DMS114 treated with DMSO at 0.1 percent for 48 hours (cell line): Measurements from ENCODE around the gene SOHLH1.

Experiments used
- DNase-seq: peaks from one replicate; lab custom pipeline; 2025; ENCODE audit not compliant: unreplicated experiment; lab: John Stamatoyannopoulos, UW

Gene SOHLH1

DNA sequence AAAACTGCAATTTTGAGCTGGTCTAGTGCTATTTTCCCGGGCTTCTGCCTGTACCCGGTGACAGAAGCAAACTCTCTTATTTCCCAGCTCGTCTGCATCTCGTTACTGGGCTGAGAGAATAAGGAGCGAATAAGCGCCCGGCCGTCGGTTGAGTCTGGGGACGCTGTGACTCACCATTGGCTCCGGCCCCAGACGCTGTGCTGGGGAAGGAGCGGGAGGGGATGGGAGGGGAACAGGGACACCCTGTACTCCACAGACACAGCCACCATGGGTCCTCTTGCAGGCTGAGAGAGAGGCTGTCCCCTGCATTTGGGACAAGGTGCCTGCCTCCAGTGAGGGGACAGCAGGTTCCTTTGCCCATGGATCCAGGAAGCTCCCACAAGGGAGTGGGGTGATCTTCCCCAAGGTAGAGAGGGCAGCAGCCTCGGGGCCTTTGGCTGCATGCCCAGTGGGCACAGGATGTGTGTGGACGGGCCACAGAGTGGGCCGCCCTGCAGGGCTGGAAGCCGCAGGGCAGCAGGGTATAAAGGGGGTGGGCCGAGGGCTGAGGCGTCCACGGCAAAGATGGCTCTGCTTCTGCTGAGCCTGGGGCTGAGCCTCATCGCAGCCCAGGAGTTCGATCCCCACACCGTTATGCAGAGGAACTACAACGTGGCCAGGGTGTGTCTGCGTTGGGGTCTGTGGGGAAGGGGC lies 36.4 kb downstream of the SOHLH1 start, which contains the start of gene LCN9:
TSS of gene LCN9 (plus strand) at position 552 of the 693 bp plus-strand sequence. CDS start at position 565, 13 bp downstream.
- DNase-seq = no peak

DNA sequence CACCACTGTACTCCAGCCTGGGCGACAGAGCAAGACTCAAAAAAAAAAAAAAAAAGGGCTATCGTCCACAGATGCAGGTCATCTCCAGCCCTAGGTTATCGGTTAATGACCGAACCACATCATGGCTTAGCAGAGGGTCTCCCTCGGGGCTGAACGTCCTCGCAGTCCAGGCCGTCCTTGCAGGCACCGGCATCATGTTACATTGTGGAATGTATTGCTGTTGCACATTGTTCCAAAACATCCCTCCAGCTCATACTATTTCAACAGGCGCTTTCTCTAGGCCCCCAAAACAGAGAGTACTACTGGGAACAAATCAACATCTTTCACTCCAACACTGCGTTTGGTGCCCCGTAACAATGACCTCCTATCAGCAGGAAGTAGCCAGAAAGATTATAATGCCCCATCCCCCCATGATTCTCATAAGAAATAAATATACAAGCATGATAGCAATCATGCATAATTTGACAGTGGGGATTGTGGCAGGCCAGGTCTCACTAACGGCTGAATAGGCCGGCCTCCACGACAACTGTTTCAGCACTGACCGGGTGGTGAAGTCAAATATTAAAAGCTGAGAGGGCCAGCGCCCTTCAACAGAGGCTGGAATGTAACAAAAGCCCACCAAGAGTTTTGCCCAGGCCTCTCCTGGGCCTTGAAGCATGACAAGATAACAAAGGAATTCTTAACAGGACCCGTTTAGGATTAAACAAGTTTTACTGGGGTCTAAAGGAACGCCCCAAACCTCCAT lies 37.3 kb downstream of the SOHLH1 start:
- no peak for DNase-seq

DNA sequence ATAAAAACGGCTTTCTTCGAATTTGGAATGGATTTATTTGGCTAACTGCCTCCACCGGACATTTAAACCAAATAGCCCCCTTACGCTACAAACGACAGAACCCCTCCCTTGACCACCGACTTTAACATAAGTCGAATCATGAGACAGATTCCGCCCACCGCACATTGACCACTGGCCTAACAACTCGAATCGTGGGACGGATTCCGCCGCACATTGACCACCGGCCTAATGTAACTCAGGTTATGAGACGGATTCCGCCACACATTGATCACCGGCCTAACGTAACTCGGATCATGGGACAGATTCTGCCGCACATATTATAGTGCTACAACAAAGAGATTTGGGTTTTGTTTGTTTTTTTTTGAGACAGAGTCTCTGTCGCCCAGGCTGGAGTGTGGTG lies 38.9 kb downstream of the SOHLH1 start:
- DNase-seq = no peak

DNA sequence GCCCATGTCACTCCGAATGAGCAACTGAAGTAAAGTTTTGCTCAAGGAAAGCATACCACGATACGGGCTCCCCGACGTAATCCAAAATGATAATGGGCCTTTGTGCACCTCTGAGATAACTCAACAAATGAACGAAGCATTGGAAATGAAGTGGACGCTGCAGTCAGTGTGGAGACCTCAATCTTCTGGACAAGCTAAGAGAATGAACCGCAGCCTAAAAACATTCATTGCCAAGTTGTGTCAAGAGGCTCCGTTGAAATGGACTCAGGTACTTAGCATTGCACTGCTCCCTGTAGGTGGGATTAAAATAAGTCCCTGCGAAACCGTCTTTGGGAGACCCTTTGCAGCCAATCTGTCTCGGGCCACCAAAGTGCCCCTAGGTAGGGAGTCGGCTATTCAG lies 40.0 kb downstream of the SOHLH1 start:
- no peak for DNase-seq

DNA sequence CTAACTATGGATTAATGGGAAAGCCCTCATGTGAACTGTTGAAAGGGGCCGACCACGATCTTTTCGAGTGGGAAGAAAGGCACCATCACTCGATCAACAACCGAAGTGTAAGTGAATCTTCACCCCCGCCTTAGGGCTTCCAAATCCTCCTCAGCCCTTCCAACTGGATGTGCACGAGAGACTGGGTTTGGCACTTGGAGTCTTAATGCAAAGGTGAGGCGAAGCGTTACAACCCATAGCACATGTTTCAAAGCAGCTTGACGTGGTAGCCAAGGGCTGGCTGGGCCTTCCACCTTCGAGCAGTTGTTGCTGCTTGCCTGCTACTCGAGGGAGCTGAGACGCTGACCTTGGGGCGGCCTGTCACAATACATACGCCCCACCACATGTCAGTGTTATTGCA lies 41.9 kb downstream of the SOHLH1 start:
- no peak for DNase-seq

DNA sequence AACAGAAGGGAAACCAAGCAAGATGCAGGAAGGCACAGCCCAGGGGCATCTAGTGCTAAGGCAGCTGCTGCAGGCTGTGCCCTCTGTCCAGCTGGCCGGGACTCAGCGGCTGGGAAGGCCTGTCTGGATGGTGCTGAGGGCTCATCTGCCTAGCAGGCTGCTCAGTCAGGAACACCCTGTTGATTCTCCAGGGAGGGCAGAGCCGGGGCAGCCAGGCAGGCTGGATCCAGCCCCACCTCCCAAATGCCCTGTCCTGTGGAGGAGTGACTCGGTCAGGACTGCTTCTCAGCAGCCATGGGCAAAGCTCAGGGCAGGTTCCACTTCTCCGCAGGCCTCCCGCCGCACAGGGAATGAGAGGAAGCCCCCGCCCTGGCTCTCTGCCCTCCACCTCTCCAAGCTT lies 44.0 kb downstream of the SOHLH1 start:
- no peak for DNase-seq

DNA sequence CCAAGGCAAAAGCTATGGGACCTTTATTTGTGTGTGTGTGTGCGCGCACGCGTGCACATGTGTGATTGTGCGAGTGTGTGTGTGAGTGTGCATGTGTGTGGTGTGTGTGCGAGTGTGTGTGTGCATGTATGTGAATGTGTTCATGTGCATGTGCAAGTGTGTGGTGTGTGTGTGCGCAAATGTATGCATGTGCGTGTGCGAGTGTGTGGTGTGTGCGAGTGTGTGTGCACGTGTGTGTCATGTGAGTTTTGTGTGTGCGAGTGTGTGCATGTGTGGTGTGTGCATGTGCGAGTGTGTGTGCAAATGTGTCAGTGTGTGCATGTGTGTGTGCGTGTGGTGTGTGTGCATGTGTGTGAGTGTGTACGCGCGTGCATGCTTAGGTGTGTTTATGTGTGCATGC lies 48.9 kb downstream of the SOHLH1 start:
- no peak for DNase-seq

DNA sequence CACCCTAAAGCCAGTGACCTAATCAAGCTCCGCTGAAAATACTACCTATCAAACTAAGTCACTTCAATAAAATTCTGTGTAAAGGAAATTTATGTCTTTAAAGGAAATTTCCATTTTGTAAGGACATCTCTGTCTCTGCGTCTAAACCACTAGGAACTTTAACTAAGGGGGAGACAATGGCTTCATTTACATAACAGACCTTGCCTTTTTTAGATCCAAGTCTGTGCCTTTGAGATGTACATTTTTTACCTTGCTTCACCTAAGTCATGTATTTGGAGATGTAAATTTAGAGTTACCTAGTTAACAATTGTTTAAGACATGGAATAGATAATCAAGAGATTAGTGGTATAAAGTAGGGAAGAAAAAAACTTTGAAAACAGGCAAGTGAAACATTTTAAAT lies 49.8 kb downstream of the SOHLH1 start:
- DNase-seq = no peak

DNA sequence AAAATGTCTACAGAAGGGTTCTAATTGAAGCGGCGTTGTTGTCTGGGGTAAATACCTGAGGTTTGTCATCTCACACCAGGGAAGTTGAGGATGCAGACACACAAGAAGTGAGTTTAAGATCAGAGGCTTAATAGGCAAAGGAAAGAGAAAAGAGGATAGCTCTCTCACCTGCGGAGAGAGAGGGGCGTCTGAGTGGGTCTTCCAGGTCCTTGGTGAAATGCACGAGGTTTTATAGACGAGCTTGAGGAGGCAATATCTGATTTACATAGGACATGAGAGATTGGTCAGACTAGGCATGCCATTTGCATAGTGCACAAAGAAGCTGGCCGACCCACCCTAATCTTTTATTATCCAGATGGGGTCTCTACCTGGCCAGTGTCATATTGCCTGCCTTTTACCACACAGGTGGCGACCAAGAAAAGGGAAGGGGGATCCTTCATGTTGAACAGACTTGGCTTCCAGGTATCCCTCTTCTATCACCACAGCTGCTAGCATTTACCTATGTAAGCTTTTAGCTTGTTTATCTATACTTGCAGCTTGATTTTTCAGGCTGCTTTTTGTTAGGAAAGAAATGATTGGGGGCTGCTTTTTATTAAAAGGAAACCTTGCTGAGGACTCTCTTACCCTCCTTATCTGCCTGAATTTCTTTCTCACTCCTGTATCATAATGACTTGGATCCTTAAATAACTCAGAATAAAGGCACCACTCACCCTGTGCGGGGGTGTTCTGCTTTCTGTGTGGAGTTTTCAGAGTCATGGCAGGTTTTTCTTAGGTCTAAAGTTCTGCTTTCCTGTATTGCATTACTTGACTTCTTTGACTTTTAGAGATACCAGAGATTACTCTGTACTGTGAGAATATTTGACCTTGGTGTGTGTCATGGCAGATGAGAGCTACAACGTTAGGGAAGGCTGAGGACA lies 50.5 kb downstream of the SOHLH1 start:
- DNase-seq = no peak

DNA sequence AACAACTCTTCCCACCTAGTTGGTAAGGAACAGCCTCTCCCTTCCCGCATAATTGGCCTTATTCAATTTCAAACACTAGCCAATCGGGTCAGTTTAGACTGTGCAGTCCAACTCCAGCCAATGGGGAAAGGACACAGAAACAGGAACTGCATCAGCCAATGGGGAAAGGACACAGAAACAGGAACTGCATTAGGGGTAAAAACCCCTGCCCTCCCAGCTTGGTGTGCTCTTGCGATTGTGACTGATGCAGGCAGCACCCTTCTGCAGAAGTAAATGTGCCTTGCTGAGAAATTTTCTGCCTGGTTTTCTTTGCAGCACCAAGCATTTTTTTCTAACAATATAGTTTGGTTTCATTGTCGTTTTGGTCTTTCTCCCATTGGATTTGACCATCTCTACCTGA lies 51.4 kb downstream of the SOHLH1 start:
- no peak for DNase-seq

DNA sequence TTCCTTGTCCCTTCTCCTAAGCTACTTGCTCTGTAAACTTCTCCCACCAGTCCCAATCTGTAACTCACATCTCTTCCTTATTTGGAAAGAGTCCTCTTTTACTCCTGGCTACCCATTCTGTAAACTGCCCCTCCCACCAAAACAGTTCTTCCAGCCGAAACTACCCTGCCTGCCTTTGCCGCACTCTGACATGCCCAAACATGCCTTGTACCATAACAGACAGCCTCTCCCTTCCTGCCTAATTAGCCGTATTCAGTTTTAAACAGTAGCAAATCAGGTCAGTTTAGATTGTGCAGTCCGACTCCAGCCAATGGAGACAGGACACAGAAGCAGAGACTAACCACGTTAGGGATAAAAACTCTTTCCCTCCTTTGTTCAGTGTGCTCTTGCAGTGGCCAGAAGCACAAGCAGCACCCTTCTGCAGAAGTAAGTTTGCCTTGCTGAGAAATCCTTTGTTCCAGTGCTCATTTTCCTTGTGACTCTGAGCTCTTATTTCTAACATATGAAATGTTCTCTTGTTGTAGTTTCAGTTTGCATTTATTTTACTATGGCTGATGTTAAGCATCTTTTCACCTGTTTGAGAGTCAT lies 54.6 kb downstream of the SOHLH1 start:
- DNase-seq = no peak
